Peyer's patch (tissue), 4 donors: Measurements from ENCODE around the gene LUZP2.

Source experiments
- POLR2A ChIP-seq, 2 donors: fragments of 450-650 bp; IDR thresholded peaks; one replicate each; pipeline ENCODE4 v1.5.1; 2017; ENCODE audit warnings: antibody characterized with exemption in 2 of 2, mild to moderate bottlenecking in 2 of 2, moderate library complexity in 2 of 2
- TF ChIP-seq, protein P1 (sequence below), 6 experiments: fragments of 450-650 bp in 4 of 6; fragments of 200-600 bp in 2 of 6; sonication (generic) in 1 of 6; IDR thresholded peaks; one replicate each; pipeline ENCODE4 v1.5.1; 2017 to 2019; ENCODE audit warnings: antibody characterized with exemption in 6 of 6, mild to moderate bottlenecking in 3 of 6, moderate library complexity in 1 of 6

- TF ChIP-seq, protein P1, sequence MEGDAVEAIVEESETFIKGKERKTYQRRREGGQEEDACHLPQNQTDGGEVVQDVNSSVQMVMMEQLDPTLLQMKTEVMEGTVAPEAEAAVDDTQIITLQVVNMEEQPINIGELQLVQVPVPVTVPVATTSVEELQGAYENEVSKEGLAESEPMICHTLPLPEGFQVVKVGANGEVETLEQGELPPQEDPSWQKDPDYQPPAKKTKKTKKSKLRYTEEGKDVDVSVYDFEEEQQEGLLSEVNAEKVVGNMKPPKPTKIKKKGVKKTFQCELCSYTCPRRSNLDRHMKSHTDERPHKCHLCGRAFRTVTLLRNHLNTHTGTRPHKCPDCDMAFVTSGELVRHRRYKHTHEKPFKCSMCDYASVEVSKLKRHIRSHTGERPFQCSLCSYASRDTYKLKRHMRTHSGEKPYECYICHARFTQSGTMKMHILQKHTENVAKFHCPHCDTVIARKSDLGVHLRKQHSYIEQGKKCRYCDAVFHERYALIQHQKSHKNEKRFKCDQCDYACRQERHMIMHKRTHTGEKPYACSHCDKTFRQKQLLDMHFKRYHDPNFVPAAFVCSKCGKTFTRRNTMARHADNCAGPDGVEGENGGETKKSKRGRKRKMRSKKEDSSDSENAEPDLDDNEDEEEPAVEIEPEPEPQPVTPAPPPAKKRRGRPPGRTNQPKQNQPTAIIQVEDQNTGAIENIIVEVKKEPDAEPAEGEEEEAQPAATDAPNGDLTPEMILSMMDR (IDR thresholded peaks at IDR 0.05) = no peak
- no peak for TF ChIP-seq POLR2A (IDR thresholded peaks at IDR 0.05)
Measured at GRCh38 chr11:24457985-24458384, 38.9 kb upstream of the LUZP2 start.
